Transverse colon (tissue), 4 donors: ENCODE measurements around the gene DLX1.

ENCODE experiments used
- CTCF ChIP-seq, 5 experiments: fragments of 200-600 bp in 3 of 5; fragments of 450-650 bp in 2 of 5; sonication (generic) in 3 of 5; IDR thresholded peaks; 1 replicate in 2 of 5; 2 replicates in 3 of 5; pipeline ENCODE4 v1.5.1; 2016 to 2017; ENCODE audit warnings: antibody characterized with exemption in 5 of 5, inconsistent platforms in 3 of 5, mild to moderate bottlenecking in 2 of 5, moderate library complexity in 1 of 5
- EP300 ChIP-seq: sonication (generic); formaldehyde crosslinking; IDR thresholded peaks from one replicate; pipeline ENCODE4 v1.6.1; 2017; ENCODE audit warnings: antibody characterized with exemption, low read depth
- POLR2A ChIP-seq: fragments of 450-650 bp; IDR thresholded peaks from one replicate; pipeline ENCODE4 v1.6.1; 2016; ENCODE audit warnings: antibody characterized with exemption, mild to moderate bottlenecking, moderate library complexity
- POLR2AphosphoS5 ChIP-seq, 3 donors: sonication (generic); formaldehyde crosslinking; IDR thresholded peaks; one replicate each; pipeline ENCODE4 v1.6.1; 2016; ENCODE audit warnings: antibody characterized with exemption in 3 of 3

DNA sequence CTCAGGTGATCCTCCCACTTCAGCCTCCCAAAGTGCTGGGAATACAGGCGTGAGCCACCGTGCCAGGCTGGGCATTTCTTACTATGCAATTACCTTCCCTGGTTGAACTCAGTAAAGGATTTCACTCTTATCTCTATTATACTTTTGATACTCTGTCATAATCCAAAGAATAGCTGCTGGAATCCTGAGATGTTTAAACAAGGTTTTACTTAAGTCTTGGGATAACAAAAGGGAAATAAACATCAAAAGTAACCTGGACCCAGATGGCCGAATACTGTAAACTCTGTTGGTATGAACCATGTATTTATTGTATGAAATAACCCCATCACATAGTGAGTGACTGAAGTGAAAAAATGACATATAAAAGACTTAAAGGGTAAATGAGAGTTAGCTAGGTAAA, 29.3 kb downstream of the DLX1 start:
- TF ChIP-seq POLR2AphosphoS5 (IDR thresholded peaks at IDR 0.05): no peak
- no peak for TF ChIP-seq CTCF (IDR thresholded peaks at IDR 0.05)
- TF ChIP-seq EP300: no peak
- no peak for TF ChIP-seq POLR2A
